Caco-2 (cell line): ENCODE data around the gene FAM131A. TPM values are rescaled to one million over a fixed set of nuclear protein-coding genes. Genes with fewer than 3 reads are reported as not detected.
A peak's percentile ranks its signal among the peaks of the same experiment; 100 is the strongest.

Source experiments
- BruUV-seq: library from RNA; stranded (reverse); fragments of 400-500 nt; replicated peaks from 2 replicates; lab custom pipeline; 2021; lab: Mats Ljungman, UMichigan
- CTCF ChIA-PET: fragments of 300-600 bp; sonication (Branson Sonifier 250); formaldehyde crosslinking; loops from one replicate; lab custom pipeline; 2022; ENCODE audit warnings: antibody characterized with exemption; lab: Charles Lee
- POLR2A ChIA-PET: fragments of 300-600 bp; sonication (Branson Sonifier 250); formaldehyde crosslinking; loops from one replicate; lab custom pipeline; 2022; ENCODE audit warnings: antibody characterized with exemption; lab: Charles Lee
- DNase-seq, 2 experiments: peaks; one replicate each; pipeline versions ENCODE4 v3.0.0 to v3.0.0-alpha.2; 2020 to 2022
- H3K27me3 ChIP-seq: replicated peaks from 2 replicates; pipeline ENCODE4 v1.6.0; 2011; ENCODE audit warnings: low read length; ENCODE audit not compliant: control insufficient read depth, insufficient read depth
- H3K36me3 ChIP-seq: 2 replicates; pipeline ENCODE4 v1.5.1; 2011; ENCODE audit warnings: low read length; ENCODE audit not compliant: control insufficient read depth, insufficient read depth
- H3K4me1 ChIP-seq: fragments of 250-450 bp; sonication (Bioruptor Pico); 2 replicates; pipeline ENCODE4 v1.5.1; 2020; ENCODE audit warnings: mild to moderate bottlenecking
- H3K4me3 ChIP-seq: 2 replicates; pipeline ENCODE4 v1.5.1; 2011; ENCODE audit warnings: low read depth, mild to moderate bottlenecking, control low read depth, low read length
- H3K9me3 ChIP-seq: fragments of 250-450 bp; sonication (Bioruptor Pico); 2 replicates; pipeline ENCODE4 v1.5.1; 2020; ENCODE audit warnings: mild to moderate bottlenecking, moderate library complexity
- H3K27ac Mint-ChIP-seq: one replicate; pipeline ENCODE4 v1.8.0; 2022; ENCODE audit warnings: mixed read lengths; ENCODE audit not compliant: unreplicated experiment
- H3K27me3 Mint-ChIP-seq: one replicate; pipeline ENCODE4 v1.8.0; 2022; ENCODE audit warnings: mixed read lengths; ENCODE audit not compliant: insufficient read depth, unreplicated experiment
- H3K36me3 Mint-ChIP-seq: one replicate; pipeline ENCODE4 v1.8.0; 2022; ENCODE audit warnings: mild to moderate bottlenecking, mixed read lengths; ENCODE audit not compliant: insufficient read depth, unreplicated experiment
- H3K4me1 Mint-ChIP-seq: one replicate; pipeline ENCODE4 v1.8.0; 2022; ENCODE audit warnings: low read depth, mixed read lengths; ENCODE audit not compliant: unreplicated experiment
- H3K4me3 Mint-ChIP-seq: one replicate; pipeline ENCODE4 v1.8.0; 2022; ENCODE audit warnings: mild to moderate bottlenecking, moderate library complexity, mixed read lengths; ENCODE audit not compliant: unreplicated experiment
- H3K9me3 Mint-ChIP-seq: one replicate; pipeline ENCODE4 v1.8.0; 2022; ENCODE audit warnings: mixed read lengths; ENCODE audit not compliant: unreplicated experiment
- intact Hi-C: fragments of 100-400 bp; cut with micrococcal nuclease; formaldehyde crosslinking; loops from one replicate; pipeline ENCODE4 v1.10.0; 2022; ENCODE audit not compliant: unreplicated experiment
- total RNA-seq: library from RNA; stranded (reverse); gene quantifications from 2 replicates; pipeline ENCODE4 v1.2.3, GENCODE V29; 2022
- TF ChIP-seq, protein P1 (sequence below), 2 experiments: fragments of 200-600 bp in 1 of 2; IDR thresholded peaks; 1 replicate in 1 of 2; 2 replicates in 1 of 2; pipeline versions ENCODE4 v1.5.1 to v1.8.0; 2011 to 2022; ENCODE audit warnings: antibody characterized with exemption in 1 of 2, control low read depth in 1 of 2, inconsistent platforms in 1 of 2, low read depth in 1 of 2, low read length in 1 of 2, mild to moderate bottlenecking in 1 of 2, moderate library complexity in 1 of 2; ENCODE audit not compliant: insufficient read depth in 1 of 2, severe bottlenecking in 1 of 2, unreplicated experiment in 1 of 2

The FAM131A gene
- total RNA-seq, 1 experiment from 2014 or later = 6.1 TPM

DNA sequence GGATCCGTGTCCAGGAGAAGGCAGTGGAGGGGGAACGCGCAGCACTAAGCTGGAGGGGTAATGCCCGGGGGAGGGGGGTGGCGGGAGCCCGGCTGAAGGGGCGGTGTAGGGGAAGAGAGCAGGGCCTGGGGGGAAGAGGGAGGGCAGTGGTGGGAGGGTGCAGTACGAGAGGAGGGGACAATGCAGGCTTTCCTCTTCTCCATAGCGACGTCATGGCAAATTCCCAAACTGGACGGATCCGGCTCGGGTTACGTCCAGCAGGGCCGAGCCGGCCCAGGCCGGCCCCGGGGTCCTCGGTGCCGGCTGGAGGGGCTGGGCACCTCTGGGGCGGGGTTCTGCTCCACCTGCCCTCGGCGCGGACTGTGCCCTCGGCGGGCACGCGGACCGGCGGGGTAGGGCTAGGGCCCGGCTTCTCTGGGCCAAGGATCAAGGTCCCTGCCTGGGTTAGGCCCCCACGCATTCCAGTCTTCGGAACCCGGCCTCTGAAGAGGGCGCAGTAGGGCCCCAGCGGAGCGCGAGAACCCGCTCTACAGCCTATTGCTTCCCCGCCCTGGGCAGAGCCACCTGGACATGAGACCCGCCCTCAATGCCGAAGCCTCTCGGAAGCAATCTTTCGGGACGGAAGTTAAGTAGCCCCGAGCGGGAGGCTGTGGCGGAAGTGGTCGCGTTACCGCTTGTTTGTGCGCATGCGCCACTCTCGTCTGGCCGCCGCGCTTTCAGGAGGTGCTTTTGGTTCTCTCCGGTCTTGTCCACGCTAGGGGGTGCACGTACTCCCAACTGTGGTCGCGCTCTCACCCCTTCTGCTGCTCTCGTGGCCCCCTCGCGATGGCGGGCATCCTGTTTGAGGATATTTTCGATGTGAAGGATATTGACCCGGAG is 25.5 kb downstream of the FAM131A start:
- H3K4me3 Mint-ChIP-seq = peak overlapping the region; percentile 97
- POLR2A ChIA-PET = interaction anchor here (0.6 to 1.7 kb wide), 6 partner anchors 10 to 199 kb away, joined by 4 to 8 read pairs (median 5); partner anchors contain the start of gene EPHB3
- peaks cover 49% of the 10 kb centered on the region for H3K36me3 Mint-ChIP-seq
- H3K27me3 Mint-ChIP-seq = no peaks in the 10 kb centered on the region
- Histone ChIP-seq H3K27me3 (no peaks in the 10 kb centered on the region; the same call in 1 of the 2 replicates), H3K4me3 (peak overlapping the region; percentile 74), H3K36me3 (peaks cover 1% of the 10 kb centered on the region; the same call in 1 of the 2 replicates), H3K9me3 (no peaks in the 10 kb centered on the region), H3K4me1 (peaks cover 6% of the 10 kb centered on the region; the same call in 1 of the 2 replicates)
- TF ChIP-seq, protein P1, sequence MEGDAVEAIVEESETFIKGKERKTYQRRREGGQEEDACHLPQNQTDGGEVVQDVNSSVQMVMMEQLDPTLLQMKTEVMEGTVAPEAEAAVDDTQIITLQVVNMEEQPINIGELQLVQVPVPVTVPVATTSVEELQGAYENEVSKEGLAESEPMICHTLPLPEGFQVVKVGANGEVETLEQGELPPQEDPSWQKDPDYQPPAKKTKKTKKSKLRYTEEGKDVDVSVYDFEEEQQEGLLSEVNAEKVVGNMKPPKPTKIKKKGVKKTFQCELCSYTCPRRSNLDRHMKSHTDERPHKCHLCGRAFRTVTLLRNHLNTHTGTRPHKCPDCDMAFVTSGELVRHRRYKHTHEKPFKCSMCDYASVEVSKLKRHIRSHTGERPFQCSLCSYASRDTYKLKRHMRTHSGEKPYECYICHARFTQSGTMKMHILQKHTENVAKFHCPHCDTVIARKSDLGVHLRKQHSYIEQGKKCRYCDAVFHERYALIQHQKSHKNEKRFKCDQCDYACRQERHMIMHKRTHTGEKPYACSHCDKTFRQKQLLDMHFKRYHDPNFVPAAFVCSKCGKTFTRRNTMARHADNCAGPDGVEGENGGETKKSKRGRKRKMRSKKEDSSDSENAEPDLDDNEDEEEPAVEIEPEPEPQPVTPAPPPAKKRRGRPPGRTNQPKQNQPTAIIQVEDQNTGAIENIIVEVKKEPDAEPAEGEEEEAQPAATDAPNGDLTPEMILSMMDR (IDR thresholded peaks at IDR 0.05; ENCODE audit: insufficient read depth in 1 of 2, low read depth in 1 of 2, low read length in 1 of 2, severe bottlenecking in 1 of 2, unreplicated experiment in 1 of 2) = peak; percentile 61 to 66
- CTCF ChIA-PET = interaction anchor here (0.9 to 2.6 kb wide), 6 partner anchors 9 to 198 kb away, joined by 3 to 12 read pairs (median 4); partner anchors contain the start of genes EPHB3 and FAM131A
- DNase-seq = peak; percentile 98 to 99
- H3K27ac Mint-ChIP-seq = peak overlapping the region; percentile 97
- intact Hi-C loops = loop anchor here (1.0 kb wide), 1 partner anchor 49 kb away; the partner anchor contains the start of gene EIF4G1
- H3K4me1 Mint-ChIP-seq = peaks cover 11% of the 10 kb centered on the region
- H3K9me3 Mint-ChIP-seq = no peaks in the 10 kb centered on the region
- no TSS peak for BruUV-seq

DNA sequence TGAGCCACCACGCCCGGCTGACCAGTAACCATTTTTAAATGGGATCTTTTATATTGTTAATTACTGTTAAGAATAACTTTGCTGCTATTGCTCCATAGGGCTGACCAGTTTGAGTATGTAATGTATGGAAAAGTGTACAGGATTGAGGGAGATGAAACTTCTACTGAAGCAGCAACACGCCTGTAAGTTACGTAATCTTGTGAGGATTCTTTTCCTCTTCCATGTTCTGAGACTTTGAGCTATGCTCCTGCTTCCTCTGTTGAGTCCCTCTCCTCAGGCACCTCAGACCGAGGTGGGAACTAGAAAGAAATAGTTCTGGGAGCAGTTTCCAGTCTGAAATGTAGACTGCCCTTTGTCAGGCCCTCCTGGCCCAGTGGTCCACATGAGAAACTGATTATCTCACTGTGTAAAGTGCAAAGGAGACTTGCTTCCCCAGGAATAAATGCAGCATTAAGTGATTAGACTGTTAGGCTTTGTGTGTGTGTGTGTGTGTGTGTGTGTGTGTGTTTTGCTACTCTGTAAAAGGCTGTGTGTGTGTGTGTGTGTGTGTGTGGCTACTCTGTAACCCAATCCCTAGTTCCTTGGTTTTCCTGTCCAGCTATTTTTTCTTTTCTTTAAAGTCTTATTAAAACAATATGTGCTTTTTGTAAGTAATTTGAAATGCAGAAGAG is 29.4 kb downstream of the FAM131A start:
- no TSS peak for BruUV-seq
- no peaks in the 10 kb centered on the region for H3K27me3 Mint-ChIP-seq
- TF ChIP-seq, protein P1 (IDR thresholded peaks at IDR 0.05; ENCODE audit: insufficient read depth in 1 of 2, low read depth in 1 of 2, low read length in 1 of 2, severe bottlenecking in 1 of 2, unreplicated experiment in 1 of 2) = no peak
- no peak for DNase-seq
- Histone ChIP-seq H3K36me3 (peaks cover 1% of the 10 kb centered on the region; the same call in 1 of the 2 replicates), H3K4me1 (peaks cover 6% of the 10 kb centered on the region; the same call in 1 of the 2 replicates), H3K9me3 (no peaks in the 10 kb centered on the region), H3K4me3 (no peak overlapping the region), H3K27me3 (no peaks in the 10 kb centered on the region; the same call in 1 of the 2 replicates)
- intact Hi-C loops = no loop called here
- H3K27ac Mint-ChIP-seq = peak overlapping the region; percentile 15
- ChIA-PET POLR2A (no interaction called here), CTCF (interaction anchor here (0.7 kb wide), 1 partner anchor 9 kb away, joined by 3 read pairs; no protein-coding TSS in a partner anchor)
- H3K9me3 Mint-ChIP-seq = no peaks in the 10 kb centered on the region
- H3K4me3 Mint-ChIP-seq = no peak overlapping the region
- H3K36me3 Mint-ChIP-seq = peaks cover 66% of the 10 kb centered on the region
- H3K4me1 Mint-ChIP-seq = peaks cover 4% of the 10 kb centered on the region

DNA sequence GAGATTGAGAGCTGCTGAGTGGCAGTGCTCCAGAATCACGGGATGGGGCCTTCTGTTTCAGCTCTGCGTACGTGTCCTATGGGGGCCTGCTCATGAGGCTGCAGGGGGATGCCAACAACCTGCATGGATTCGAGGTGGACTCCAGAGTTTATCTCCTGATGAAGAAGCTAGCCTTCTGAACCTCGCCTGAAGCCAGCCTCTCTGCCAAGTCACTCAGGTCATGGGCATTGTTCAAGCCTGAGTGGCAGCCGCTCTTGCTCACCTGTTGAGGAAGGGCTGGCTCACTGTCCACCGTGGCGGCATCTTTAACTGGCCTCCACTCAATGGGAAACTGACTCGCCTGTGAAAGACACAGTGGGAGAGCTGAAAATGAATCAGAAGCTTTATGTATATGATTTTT is 30.7 kb downstream of the FAM131A start:
- BruUV-seq = no TSS peak
- peaks cover 6% of the 10 kb centered on the region; the same call in 1 of the 2 replicates for H3K4me1 ChIP-seq
- POLR2A ChIA-PET = interaction anchor here (0.5 kb wide), 1 partner anchor 18 kb away, joined by 3 read pairs; no protein-coding TSS in a partner anchor

More for the DNA sequence above, 30.7 kb downstream of the FAM131A start:
- Mint-ChIP-seq H3K4me3 (no peak overlapping the region), H3K9me3 (no peaks in the 10 kb centered on the region), H3K27ac (no peak overlapping the region), H3K4me1 (peaks cover 7% of the 10 kb centered on the region), H3K27me3 (no peaks in the 10 kb centered on the region), H3K36me3 (peaks cover 59% of the 10 kb centered on the region)
- CTCF ChIA-PET = no interaction called here
- Histone ChIP-seq H3K9me3 (no peaks in the 10 kb centered on the region), H3K27me3 (no peaks in the 10 kb centered on the region; the same call in 1 of the 2 replicates), H3K36me3 (peaks cover 1% of the 10 kb centered on the region; the same call in 1 of the 2 replicates), H3K4me3 (no peak overlapping the region)
- DNase-seq = peak in 1 of 2 experiments; percentile 17
- intact Hi-C loops = no loop called here
- TF ChIP-seq, protein P1 (IDR thresholded peaks at IDR 0.05; ENCODE audit: insufficient read depth in 1 of 2, low read depth in 1 of 2, low read length in 1 of 2, severe bottlenecking in 1 of 2, unreplicated experiment in 1 of 2) = no peak
